HuH-7 (cell line): ENCODE results near the gene SPACA7.
"Not testable (repeated sequence)": the region's sequence is repeated elsewhere in the genome, so short reads cannot be mapped to it uniquely, and the experiment has no call there.

Source experiments
- DNase-seq: peaks from one replicate; pipeline ENCODE4 v3.0.0; 2011; ENCODE audit warnings: low spot score

The SPACA7 gene

GRCh38 chr13:112350300-112350699, 25.9 kb upstream of the SPACA7 start:
- DNase-seq = no peak

- no peak for DNase-seq
Observed at GRCh38 chr13:112351825-112352224, 24.3 kb upstream of the SPACA7 start.

- DNase-seq = no peak
Observed at GRCh38 chr13:112353856-112354255, 22.3 kb upstream of the SPACA7 start.

- no peak for DNase-seq
Observed at GRCh38 chr13:112354330-112355273, 21.6 kb upstream of the SPACA7 start.

GRCh38 chr13:112355274-112355838, 20.8 kb upstream of the SPACA7 start:
- DNase-seq = no peak

- no peak for DNase-seq
Observed at GRCh38 chr13:112356190-112356589, 20.0 kb upstream of the SPACA7 start.

- no peak for DNase-seq
Observed at GRCh38 chr13:112358156-112358555, 18.0 kb upstream of the SPACA7 start.

GRCh38 chr13:112362021-112362420, 14.1 kb upstream of the SPACA7 start:
- no peak for DNase-seq

- DNase-seq = no peak
Observed at GRCh38 chr13:112363867-112364528, 12.2 kb upstream of the SPACA7 start.

- no peak for DNase-seq
Observed at GRCh38 chr13:112366907-112367646, 9.1 kb upstream of the SPACA7 start.

GRCh38 chr13:112368883-112369282, 7.3 kb upstream of the SPACA7 start:
- no peak for DNase-seq

- no peak for DNase-seq
Observed at GRCh38 chr13:112370311-112370710, 5.8 kb upstream of the SPACA7 start.

- DNase-seq = no peak
Observed at GRCh38 chr13:112374271-112374670, 1.9 kb upstream of the SPACA7 start.

GRCh38 chr13:112391746-112392145, 15.6 kb downstream of the SPACA7 start:
- DNase-seq = no peak

- DNase-seq = no peak
Observed at GRCh38 chr13:112392719-112393118, 16.6 kb downstream of the SPACA7 start.

- not testable (repeated sequence) for DNase-seq
Observed at GRCh38 chr13:112395022-112395421, 18.9 kb downstream of the SPACA7 start.

GRCh38 chr13:112395941-112396340, 19.8 kb downstream of the SPACA7 start:
- DNase-seq = not testable (repeated sequence)

GRCh38 chr13:112397108-112397507, 21.0 kb downstream of the SPACA7 start:
- no peak for DNase-seq

- DNase-seq = not testable (repeated sequence)
Observed at GRCh38 chr13:112398347-112398746, 22.2 kb downstream of the SPACA7 start.

- DNase-seq = not testable (repeated sequence)
Observed at GRCh38 chr13:112409828-112410227, 33.7 kb downstream of the SPACA7 start.

- no peak for DNase-seq
Observed at GRCh38 chr13:112416647-112417046, 40.5 kb downstream of the SPACA7 start.

- no peak for DNase-seq
Observed at GRCh38 chr13:112417079-112417478, 40.9 kb downstream of the SPACA7 start.
